GM18868 (cell line): Measurements from ENCODE around the gene MAMDC4.
A peak's percentile ranks its signal among the peaks of the same experiment; 100 is the strongest.

ENCODE experiments used
- ATAC-seq: cut with Tn5 transposase; IDR thresholded peaks from one replicate; pipeline ENCODE4 v1.9.1; 2021; ENCODE audit warnings: mild to moderate bottlenecking, moderate library complexity; ENCODE audit not compliant: unreplicated experiment

The MAMDC4 gene

GRCh38 chr9:136849038-136849959 lies 2.8 kb upstream of the MAMDC4 start, which contains the start of gene PHPT1:
TSS of gene PHPT1 (plus strand) at chr9:136849409. CDS start at chr9:136849431, 22 bp downstream.
- peak; percentile 84 for ATAC-seq

DNA sequence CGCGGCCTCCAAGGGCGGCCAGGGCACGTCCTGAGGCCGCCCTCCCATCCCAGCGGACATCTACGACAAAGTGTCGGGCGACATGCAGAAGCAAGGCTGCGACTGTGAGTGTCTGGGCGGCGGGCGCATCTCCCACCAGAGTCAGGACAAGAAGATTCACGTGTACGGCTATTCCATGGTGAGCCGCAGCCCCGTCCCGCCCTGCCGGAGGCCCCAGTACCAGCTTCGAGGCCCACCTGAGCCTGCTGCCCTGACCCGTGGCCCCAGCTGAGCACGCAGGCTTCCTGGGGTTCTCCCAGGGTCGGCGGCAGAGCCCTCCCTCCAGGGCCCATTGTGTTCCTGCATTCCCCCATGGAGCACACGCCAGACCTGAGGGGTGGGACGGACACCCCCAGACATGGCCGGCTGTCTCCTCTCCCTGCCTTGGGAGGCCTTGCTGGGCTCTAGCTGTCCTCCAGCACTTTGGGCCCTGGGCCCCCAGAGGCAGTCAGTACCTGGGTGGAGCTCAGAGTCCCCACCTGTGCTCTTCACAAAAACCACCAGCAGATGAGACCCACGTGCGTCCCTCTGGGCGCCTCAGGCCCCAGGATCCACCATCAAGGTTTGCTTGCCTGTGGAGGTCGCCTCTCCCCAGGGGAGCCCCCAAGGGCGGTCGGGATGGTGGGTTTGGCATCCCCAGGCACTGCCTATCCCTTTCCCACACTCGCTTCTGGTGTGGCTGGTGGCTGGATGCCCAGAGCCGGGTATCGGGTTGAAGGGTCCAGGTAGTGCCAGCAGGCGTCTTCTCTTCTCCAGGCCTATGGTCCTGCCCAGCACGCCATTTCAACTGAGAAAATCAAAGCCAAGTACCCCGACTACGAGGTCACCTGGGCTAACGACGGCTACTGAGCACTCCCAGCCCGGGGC lies 1.9 kb upstream of the MAMDC4 start:
- no peak for ATAC-seq

DNA sequence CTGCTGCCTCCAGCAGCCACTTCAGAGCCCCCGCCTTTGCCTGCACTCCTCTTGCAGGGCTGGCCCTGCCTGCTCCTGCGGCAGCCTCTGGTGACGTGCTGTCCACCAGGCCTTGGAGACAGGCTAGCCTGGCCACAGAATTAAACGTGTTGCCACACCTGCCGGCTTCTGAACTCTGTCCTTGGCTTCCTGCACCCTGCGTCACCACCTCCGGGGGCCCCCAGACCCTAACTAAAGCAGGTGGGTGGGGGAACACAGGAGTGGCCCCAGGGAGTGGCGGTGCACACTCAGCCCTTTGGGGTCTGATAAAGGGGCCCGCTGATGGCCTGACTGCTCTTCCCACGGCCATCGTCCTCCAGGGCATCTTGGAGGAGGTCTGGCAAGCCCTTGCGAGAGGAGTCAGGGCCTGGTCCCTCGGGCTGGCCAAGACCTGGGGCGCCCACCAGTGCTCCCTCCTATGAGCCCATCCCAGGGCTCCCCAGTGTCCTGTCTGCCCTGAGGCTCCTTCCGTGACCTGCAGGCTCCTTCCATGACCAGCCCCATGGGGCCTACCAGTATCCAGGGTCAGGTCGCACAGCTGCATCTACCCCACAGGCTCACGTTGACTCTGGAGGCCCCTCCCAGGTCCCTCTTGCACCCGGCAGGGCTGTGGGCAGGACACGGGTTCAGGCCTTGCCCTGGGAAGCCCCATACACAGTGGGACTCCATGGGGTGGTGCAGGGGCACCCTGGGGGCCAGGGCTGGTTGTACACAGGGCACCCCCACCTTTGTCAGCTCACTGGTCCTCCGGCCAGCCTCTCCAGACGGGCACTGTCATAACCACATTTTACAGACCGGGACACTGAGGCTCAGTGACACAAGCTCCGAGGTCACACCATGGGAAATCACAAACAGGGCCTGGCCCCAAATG lies 1.0 kb upstream of the MAMDC4 start:
- no peak for ATAC-seq

DNA sequence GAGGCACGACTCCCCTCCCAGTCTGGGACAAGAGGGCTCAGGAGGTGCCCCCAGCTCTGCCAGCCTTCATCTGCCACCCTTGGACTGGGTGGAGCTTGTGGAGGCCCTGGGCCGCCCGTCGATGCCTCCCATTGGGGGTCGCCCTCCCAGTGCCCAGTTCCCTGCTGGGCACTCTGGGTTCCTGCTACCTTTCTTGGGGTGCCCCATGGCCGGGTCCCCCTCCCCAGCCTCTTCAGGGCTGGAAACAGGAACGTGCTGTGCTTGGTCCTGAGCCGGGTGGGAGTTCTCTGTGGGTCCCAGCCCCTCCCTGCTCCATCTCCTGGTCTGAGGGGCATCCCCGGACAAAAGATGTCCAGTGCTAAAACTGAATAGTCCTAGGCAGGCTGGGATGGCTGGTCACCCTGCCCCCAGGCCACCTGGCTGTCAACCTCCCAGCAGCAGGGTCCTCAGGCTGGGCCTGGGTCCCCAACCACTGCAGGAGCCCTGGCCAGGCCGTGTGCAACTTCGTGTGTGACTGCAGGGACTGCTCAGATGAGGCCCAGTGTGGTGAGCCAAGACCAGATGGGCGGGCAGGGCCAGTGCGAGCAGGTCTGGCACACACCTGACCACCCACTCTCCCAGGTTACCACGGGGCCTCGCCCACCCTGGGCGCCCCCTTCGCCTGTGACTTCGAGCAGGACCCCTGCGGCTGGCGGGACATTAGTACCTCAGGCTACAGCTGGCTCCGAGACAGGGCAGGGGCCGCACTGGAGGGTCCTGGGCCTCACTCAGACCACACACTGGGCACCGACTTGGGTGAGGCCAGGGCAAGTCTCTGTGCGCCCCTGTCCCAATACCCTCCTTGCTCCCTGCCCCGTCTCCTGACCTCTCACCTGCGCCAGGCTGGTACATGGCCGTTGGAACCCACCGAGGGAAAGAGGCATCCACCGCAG lies 784 bp downstream of the MAMDC4 start:
- ATAC-seq: no peak

DNA sequence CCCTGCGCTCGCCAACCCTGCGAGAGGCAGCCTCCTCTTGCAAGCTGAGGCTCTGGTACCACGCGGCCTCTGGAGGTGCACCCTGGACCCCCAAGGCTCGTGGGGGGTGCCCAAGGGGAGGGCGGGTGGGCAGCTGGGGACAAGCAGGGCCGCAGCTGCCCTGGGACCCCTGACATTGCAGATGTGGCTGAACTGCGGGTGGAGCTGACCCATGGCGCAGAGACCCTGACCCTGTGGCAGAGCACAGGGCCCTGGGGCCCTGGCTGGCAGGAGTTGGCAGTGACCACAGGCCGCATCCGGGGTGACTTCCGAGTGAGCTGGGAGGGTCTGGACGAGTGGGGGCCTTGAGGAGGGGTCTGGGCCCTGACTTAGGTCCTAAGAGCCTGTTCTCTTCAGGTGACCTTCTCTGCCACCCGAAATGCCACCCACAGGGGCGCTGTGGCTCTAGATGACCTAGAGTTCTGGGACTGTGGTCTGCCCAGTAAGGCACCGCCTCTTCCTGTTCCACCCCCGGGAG lies 1.5 kb downstream of the MAMDC4 start:
- no peak for ATAC-seq

DNA sequence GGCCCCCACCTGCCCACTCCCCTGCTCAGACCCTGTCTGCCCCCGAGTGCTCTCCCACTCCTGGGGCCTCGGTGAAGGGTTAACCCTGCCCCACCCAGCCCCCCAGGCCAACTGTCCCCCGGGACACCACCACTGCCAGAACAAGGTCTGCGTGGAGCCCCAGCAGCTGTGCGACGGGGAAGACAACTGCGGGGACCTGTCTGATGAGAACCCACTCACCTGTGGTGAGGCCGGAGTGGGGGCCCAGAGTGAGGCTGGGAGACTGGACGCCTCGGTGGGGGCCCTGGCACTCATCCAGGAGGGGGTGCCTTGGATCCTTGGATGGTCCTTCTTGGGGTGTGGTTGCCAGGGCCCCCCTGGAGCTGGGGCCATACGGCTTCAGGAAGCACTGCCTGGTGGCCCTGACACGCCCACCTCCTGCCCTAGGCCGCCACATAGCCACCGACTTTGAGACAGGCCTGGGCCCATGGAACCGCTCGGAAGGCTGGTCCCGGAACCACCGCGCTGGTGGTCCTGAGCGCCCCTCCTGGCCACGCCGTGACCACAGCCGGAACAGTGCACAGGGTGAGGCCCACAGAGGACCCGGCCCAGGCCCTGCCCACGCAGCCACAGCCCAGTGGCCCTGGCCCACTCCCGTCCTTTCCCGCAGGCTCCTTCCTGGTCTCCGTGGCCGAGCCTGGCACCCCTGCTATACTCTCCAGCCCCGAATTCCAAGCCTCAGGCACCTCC lies 2.1 kb downstream of the MAMDC4 start:
- no peak for ATAC-seq

DNA sequence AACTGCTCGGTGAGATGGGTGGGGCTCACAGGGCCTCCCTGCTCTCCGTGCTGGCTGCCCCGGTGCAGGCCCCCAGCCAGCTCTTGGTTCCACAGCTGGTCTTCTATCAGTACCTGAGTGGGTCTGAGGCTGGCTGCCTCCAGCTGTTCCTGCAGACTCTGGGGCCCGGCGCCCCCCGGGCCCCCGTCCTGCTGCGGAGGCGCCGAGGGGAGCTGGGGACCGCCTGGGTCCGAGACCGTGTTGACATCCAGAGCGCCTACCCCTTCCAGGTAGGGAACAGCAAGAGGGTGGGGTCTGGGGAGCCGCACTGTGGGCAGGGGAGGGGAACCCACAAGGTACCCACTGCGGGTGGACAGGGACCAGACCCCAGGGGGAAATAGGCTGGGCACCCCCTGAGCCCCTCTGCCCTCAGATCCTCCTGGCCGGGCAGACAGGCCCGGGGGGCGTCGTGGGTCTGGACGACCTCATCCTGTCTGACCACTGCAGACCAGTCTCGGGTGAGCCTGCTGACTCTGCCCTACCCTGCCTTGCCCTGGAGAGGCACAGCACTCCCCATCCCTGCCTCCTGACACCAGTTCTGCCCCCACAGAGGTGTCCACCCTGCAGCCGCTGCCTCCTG lies 2.8 kb downstream of the MAMDC4 start:
- ATAC-seq: no peak

DNA sequence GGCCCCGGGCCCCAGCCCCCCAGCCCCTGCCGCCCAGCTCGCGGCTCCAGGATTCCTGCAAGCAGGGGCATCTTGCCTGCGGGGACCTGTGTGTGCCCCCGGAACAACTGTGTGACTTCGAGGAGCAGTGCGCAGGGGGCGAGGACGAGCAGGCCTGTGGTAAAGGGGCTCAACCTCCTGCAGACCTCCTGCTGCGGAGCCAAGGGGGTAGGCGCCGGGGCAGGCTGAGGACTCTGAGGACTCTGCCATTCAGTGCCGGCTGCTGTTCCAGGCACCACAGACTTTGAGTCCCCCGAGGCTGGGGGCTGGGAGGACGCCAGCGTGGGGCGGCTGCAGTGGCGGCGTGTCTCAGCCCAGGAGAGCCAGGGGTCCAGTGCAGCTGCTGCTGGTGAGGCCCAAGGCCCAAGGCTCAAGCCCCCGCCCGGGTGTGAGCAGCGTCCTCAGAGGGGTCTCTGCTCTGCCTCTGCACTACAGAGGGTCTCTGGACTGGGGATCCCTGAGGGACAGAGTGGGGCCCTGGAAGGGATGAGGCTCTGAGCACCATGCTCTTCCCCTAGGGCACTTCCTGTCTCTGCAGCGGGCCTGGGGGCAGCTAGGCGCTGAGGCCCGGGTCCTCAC lies 3.4 kb downstream of the MAMDC4 start:
- no peak for ATAC-seq

GRCh38 chr9:136856079-136856476 lies 3.9 kb downstream of the MAMDC4 start:
- no peak for ATAC-seq

DNA sequence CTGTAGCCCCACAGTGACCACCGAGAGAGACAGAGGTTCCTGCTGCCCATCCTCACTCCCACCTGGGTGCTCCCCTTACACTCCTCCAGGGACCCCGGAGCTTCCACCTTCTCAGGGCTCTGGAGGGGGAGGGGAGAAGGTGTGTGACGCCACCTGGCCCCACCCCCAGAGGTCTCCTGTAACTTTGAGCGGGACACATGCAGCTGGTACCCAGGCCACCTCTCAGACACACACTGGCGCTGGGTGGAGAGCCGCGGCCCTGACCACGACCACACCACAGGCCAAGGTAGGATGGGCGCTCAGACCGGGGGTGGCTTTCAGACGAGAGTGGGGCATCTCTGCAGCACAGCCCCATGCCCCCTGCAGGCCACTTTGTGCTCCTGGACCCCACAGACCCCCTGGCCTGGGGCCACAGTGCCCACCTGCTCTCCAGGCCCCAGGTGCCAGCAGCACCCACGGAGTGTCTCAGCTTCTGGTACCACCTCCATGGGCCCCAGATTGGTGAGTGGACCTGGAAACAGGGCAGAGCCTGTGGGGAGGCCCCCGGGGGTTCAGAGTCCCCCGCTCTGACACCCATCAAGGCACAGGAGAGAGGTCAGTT lies 4.5 kb downstream of the MAMDC4 start:
- no peak for ATAC-seq

GRCh38 chr9:136857166-136857565 lies 5.0 kb downstream of the MAMDC4 start:
- no peak for ATAC-seq

GRCh38 chr9:136857581-136858412 lies 5.7 kb downstream of the MAMDC4 start:
- ATAC-seq: no peak

DNA sequence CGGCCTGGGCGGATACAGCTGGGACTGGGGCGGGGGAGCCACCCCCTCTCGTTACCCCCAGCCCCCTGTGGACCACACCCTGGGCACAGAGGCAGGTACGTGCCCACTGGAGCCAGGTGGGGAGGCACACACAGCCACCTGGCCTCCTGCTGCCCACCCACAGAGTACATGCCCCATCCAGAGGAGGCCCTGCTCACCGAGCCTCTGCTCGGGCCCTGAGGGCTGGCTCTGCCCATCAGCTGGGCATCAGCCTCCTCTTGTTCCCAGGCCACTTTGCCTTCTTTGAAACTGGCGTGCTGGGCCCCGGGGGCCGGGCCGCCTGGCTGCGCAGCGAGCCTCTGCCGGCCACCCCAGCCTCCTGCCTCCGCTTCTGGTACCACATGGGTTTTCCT lies 6.3 kb downstream of the MAMDC4 start:
- no peak for ATAC-seq

- no peak for ATAC-seq
Measured at GRCh38 chr9:136858844-136859757, 7.0 kb downstream of the MAMDC4 start.

GRCh38 chr9:136860529-136860928 lies 8.4 kb downstream of the MAMDC4 start:
- ATAC-seq: no peak
